Measurements from ENCODE around the gene TOR1AIP2.
A peak's percentile ranks its signal among the peaks of the same experiment; 100 is the strongest.

TOR1AIP2 gene

GRCh38 chr1:179823693-179824092, 53.9 kb downstream of the TOR1AIP2 start:
- DNase-seq, result no peak

GRCh38 chr1:179822065-179822464, 55.5 kb downstream of the TOR1AIP2 start:
- no peak for DNase-seq

- no peak for DNase-seq
These were observed 56.1 kb downstream of the TOR1AIP2 start for GRCh38 chr1:179821524-179821923.

DNA sequence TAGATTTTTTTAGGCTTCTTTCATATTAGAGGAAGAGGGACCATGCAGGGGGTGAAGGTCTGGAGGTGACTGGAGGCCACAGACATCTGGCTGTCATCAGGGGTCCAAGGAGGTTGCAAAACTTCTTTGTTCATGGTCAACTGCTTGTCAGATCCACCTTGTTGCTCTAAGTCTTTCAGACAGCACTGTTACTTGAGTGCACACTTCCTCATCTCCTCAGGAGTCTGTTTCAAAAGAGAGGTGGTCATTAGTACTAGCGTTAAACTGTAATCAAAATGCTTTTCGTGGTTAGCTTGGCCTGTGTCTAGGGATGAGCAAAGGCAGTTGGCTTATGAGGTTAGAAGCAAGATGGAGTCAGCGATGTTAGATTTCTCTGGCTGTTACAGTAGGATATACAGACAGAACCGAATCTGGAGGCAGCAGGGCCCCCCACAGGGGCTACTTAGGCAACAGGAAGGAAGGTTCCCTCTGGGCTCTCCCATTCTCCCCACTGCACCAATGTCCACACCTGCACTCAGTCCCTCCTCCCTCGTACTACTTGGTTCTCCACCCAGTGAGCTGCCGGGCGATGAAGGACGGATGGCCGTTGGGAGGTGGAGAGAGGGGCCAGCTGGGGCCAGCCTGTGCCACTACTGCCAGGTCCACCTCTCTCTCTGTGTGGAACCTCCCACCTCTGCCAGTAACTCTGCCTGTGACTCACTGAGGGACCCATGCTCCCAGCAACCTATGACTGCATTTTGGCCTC, 57.2 kb downstream of the TOR1AIP2 start:
- peak; percentile 55 for DNase-seq

GRCh38 chr1:179818743-179819173, 58.8 kb downstream of the TOR1AIP2 start:
- DNase-seq, result no peak

DNA sequence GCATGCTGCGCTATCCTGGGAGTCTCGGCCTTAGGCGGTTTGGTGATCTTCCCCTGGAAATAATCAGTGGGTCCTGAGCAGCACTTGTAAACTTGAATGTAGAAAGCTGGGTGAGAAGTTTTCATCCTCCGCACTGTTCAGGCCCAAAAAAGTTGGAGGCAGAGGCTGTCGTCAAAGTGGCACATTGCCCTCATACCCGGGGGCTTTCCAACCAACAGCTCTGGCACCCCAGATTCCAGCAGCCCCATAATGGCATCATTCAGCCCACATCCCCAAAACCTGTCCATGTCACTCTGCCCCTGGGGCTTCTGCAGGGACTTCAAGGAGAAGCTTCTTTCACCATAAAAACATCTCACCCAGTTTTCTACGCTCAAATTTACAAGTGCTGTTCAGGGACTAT, 59.3 kb downstream of the TOR1AIP2 start:
- no peak for DNase-seq

DNA sequence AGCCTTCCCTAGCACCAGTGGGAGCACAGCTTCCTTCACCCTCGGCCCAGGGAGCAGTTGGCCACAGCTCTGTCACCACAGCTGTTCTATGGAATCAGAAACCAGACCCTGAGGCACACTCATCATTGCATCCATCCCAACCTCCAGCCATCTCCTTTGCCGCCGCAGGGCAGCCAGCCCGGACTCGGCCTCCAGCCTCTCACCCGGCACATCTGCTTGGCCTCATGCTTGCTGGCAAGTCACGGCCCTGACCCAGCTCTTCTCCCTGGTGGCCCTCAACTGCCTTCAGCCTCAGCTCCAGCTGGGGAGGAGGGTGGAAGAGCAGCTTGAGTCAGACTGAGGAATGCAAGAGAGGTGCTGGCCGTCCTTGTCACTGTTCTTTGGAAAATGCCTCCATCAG, 59.8 kb downstream of the TOR1AIP2 start:
- DNase-seq, result no peak

DNA sequence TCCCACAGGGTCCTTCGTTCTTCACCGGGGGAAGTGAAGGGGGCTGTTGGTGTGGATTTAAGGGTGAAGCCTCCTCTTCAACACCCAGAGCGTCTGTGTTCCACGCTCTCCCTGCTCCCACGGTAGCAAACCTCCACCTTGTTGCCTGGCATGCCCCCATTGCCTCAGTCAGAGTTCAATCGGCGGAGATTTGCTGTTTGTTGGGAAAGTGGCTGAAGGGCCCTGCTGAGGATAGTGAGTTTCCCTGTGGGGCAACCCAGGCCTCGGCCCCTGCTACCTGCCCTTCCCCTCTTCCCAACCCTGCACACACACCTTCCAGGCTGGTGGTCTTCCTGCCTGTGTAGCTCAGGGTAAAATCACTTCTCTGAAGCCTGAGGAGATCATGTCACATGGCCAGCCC, 60.5 kb downstream of the TOR1AIP2 start:
- DNase-seq, result no peak

GRCh38 chr1:179816196-179816960, 61.2 kb downstream of the TOR1AIP2 start:
- no peak for DNase-seq

DNA sequence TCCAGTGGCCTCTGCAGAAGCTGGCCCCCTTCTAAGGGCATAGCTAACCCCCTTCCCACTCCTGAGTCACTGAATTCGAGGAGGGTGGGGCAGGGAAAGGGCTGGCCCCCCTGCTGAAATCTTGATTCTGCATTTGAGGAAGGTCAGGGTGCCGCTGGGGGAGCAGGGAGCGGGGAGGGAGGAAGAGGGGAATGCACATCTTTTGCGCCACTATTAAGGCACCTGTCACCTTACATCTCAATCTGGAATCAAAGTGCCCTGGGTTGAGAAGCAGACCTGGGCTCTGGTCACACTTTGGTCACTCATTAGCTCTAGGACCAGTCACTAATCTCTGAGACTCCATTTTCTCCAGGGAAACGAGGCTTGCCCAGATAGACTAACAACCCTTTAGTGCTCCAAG, 62.0 kb downstream of the TOR1AIP2 start:
- DNase-seq, result no peak

DNA sequence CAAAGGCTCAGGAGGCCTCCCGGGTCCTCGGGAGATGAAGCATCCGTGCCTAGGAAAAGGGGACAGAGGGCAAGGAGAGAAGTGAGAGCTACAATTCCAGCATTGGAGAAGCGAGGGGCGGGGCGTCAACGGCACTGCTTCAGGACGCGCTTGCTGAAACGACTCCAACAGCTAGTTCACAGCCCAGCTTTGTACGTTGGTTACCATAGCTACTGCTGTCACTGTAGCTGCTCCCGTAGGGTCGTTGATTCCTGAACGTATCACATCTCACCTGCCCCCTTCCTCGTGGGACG, 63.1 kb downstream of the TOR1AIP2 start:
- no peak for DNase-seq

DNA sequence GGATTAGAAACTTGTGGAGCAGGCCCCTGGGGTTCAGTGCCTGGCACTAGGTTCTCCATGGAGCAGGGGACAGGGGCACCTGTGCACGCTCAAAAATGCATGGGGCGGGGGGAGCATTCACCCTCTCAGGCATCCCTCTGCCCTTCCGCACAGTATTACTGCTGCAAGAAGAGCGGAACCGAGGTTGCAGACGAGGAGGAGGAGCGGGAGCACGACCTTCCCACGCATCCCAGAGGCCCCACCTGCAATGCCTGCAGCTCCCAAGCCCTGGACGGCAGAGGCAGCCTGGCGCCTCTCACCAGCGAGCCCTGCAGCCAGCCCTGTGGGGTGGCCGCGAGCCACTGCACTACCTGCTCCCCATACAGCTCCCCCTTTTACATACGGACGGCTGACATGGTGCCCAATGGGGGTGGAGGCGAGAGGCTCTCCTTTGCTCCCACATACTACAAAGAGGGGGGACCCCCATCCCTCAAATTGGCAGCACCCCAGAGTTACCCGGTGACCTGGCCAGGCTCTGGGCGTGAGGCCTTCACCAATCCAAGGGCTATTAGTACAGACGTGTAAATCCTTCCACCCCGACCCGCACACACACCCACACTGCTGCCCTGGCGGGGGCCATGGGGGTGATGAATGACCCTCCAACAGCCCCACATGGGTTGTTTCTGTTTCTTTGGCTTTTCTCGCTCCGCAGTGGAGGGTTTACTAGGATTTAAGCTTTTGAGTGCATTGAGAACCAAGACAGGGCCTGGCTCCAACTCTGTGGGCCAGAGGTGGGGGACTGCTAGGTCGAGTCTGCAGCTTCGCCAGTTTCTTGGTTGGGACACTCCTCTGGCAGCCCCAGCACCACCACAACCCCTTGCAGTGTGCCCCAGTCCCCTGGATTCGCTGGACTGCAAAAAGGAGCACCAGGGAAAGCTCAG, 63.7 kb downstream of the TOR1AIP2 start:
- no peak for DNase-seq

GRCh38 chr1:179812501-179813292, 64.9 kb downstream of the TOR1AIP2 start:
- DNase-seq, result no peak

DNA sequence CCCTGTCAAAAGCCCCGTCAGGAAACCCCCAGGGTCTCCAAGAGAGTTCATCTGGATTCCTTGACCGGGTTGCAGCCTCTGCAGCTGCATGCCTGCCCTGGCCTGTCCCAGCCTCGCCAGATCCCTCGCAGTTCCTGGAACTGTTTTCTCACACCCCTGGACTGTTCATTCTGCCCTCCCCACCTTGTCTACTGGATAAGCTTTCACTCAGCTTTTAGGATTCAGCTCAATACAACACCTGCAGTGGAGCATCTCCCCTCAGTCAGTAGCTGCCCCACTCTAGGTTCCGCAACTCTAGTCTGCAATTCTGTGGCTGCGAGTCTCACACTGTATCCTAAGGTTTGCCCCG, 67.3 kb downstream of the TOR1AIP2 start:
- DNase-seq, result no peak

- DNase-seq, result no peak
These were observed 67.9 kb downstream of the TOR1AIP2 start for GRCh38 chr1:179809506-179810366.

DNA sequence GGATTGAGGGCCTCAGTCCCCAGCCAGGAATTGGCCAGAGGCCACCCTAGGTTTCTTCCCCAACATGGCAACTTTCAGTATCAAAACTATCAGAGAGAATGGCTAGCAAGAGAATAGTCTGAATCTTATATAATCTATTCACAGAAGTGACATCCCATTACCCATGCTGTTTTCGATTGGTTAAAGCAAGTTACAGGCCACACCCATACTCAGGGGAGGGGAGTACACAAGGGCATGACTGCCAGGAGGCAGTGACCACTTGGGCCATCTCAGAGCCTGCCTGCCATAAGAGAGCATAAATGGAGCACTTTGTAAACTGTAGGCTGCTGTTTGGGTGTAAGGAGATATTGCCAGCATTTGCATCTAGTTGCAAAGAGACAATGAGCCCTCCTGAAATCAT, 69.1 kb downstream of the TOR1AIP2 start:
- DNase-seq, result no peak

GRCh38 chr1:179807691-179808485, 69.7 kb downstream of the TOR1AIP2 start:
- no peak for DNase-seq

DNA sequence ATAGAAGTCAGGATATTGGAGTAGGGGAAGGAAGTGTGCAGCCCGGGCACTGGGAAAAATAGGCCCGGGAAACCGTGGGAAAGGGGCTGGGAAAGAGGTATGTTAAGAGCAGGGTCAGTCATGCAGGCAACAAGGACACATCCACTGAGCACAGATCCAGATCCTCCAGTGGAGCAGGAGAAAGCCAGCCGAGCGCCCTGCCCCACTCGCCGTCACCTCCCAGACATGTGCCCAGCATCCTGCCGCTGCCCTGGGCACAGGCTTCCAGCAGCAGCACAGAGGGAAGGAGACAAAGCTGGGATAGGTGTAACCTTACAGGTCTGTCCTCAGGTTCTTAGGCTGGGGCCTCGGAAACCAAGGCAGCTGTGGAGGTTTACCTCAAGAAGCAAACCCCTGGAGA, 70.3 kb downstream of the TOR1AIP2 start:
- DNase-seq, result no peak

DNA sequence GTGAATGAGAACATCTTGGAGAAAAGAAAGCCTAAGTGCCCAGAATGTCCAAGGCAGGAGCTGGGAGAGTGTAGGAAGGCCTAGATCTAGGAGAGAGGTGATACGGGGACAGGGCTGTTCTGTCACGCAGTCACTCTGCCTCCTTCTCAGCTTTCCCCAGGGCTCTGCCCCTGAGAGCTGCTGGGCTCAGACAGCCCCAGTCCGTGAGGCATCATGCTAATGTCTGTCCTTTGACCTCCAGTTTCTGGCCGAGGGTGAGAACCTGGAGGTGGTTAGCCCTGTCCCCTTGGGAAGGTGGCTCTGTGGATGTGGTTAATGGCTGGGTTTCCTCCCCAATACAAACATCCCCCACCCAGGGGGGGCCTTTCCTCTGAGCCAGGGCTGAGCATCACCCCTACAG, 71.3 kb downstream of the TOR1AIP2 start:
- DNase-seq, result no peak

DNA sequence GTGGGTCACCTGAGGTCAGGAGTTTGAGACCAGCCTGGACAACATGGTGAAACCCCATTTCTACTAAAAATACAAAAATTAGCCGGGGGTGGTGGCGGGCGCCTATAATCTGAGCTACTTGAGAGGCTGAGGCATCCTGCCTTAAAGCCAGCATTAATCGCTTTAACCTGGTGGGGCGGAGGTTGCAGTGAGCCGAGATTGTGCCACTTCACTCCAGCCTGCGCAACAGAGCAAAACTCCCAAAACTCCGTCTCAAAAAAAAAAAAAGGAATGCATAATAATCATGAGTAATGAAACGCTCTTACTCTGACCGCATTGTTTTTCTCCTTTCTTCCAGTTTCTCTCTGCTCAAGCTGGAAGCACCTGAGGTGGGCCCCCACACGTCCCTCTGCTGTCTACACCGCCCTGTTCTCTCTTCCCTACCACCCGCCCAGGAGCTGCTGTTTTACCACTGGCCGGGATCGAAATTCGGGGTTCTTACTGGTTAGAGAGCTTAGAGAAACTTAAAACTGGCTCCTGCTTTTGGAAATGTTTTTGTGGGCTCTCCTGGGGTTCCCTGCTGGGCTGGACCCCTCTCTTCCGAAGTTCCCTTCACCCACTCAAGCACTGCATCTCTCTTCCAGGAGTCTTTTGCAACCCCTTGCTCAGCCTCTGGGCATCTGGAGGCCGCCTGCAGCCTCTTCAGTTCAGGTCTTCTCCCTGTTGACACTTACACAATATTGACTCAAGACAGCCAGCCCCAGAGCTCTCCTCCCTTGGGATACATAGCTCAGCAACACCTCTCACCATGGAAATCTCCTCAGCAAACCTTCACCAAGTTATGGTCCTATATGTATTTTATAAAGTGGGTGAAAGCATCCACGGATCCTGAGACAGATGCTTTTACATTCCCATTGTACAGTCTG, 72.1 kb downstream of the TOR1AIP2 start:
- DNase-seq, result no peak
